Forelimb muscle (tissue), 1 donor: ENCODE results near the gene HSD3B7. TPM values are rescaled to one million over a fixed set of nuclear protein-coding genes. Genes with fewer than 3 reads are reported as not detected.
"Not testable (repeated sequence)": the region's sequence is repeated elsewhere in the genome, so short reads cannot be mapped to it uniquely, and the experiment has no call there.

Source experiments
- DNase-seq: peaks from one replicate; pipeline ENCODE4 v3.0.0-alpha.2; 2013; ENCODE audit warnings: low read depth
- polyA plus RNA-seq: library from polyadenylated mRNA; unstranded; fragments of 120-200 nt; gene quantifications from one replicate; pipeline ENCODE4 v1.2.1, GENCODE V29; 2013; ENCODE audit not compliant: insufficient read length

HSD3B7 gene
- 8.9 TPM for polyA plus RNA-seq

DNA sequence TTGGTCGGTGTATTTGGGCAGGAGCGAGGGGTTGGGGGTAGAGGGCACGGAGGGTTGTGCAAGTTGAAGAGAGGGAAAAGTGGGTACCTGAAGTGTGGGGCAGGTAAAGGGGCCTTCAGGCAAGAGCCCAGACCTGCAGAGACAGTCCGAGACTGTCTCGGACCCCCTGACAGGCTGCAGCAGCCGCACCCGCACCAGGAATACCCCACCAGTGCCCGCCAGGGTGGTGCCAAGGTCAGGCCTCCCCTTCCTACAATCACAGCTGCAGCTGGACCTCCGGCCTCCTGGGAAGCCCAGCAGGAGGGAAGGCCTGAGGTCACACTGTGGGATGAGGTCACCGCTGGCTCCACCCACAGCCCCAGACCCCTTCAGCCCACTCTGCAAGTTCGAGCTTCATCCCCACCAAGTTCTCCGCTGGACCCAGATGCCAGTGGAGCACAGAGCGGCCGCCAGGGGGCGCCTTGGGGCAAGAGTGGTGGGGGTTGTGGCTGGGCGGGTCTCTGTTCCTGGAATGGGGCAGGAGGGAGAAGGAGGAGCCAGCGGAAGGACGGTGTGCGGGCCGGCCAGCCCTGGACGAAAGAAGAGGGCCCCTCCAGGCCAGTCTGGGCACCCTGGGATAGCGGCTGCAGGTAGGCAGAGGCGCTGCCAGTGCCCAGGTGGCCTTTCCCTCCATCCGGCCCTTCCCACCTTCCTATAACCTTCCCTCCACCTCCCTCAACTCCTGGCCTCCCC is at the start of gene HSD3B7:
Gene HSD3B7 (plus strand): TSS at position 539 of the 732 bp plus-strand sequence. CDS start 452 bp downstream, outside the sequence.
- DNase-seq, result no peak

DNA sequence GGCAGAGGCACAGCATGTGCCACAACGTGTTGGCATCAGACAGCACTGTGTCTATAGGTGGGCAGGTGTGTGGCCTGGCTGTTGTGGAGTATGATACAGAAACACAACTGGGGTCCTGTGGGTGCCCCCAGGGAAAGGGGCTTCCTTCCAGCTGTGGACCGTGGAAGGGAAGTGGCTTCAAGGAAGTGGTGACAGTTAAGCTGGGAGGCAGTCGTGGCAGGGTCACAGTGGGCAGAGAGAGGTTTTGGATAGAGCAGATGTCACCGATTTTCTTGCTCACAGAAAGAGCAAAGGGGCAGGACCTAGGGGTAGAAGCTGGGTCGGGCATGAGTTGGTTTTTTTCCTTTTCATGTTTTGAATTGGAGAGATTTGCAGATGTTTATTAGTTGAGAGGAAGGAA is 47.3 kb upstream of the HSD3B7 start:
- DNase-seq, result no peak

DNA sequence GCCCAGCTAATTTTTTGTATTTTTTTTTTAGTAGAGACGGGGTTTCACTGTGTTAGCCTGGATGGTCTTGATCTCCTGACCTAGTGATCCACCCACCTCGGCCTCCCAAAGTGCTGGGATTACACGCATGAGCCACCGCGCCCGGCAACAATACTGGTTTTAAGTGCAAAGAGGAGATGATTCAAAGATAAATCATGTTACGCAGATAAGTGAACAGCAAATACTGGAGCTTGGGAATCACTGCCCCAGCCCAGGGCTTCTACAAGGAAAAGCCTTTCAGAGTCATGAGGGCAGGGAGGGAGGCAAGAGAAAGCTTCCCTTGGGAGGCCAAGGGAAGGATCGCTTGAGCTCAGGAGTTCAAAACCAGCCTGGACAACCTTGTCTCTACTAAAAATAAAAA is 45.4 kb upstream of the HSD3B7 start:
- DNase-seq, result not testable (repeated sequence)

DNA sequence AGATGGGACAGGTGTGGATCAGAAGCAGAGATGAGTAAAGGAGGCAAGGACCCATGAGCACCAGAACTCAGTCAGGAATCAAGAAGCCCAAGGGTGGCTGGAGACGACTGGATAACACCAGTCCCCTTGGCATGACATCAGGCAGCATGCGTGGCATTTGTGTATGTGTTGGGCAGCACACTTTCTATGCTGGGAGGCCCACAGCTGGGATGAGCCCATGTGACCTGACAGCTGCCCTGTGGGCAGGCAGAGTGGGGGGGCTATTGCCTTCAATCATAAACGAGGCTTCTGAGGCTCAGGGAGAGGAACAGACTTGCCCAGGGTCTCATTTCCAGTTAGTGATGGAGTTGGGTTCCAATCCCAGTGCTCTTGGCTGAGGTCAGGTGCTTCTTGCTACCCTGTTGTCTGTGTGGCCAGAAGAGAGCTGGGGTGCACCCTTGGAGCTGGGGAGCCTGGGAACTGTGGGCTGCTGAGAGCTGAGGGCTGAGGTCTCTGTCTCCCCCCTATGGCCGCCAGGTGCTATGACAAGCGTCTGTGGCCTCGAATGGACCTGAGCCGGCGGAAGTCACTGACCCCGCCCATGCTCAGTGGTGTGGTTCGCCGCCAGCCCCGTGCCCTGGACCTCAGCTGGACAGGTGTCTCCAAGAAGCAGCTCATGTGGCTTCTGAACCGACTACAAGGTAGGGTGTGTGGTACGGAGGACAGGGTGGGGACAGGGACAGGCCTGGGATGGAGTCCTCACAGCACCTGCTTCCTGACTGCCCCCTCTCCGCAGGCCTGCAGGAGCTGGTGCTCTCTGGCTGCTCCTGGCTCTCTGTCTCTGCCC is 43.2 kb upstream of the HSD3B7 start:
- no peak for DNase-seq

DNA sequence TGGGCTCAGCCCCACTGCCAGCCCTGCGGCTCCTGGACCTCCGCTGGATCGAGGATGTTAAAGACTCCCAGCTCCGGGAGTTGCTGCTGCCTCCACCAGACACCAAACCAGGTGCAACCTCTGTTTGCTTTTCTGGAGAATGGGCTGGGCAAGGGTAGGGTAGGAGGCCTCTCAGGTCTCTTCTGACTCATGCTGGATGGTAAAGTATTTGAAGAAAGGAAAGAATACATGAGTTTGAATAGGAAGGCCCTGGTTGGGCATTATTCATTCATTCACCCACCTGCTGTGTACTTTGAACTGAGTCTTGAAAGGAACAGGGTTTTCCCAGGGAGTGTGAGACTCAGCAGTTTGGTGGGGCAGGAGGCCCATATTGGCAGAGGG is 42.6 kb upstream of the HSD3B7 start:
- DNase-seq, result no peak

DNA sequence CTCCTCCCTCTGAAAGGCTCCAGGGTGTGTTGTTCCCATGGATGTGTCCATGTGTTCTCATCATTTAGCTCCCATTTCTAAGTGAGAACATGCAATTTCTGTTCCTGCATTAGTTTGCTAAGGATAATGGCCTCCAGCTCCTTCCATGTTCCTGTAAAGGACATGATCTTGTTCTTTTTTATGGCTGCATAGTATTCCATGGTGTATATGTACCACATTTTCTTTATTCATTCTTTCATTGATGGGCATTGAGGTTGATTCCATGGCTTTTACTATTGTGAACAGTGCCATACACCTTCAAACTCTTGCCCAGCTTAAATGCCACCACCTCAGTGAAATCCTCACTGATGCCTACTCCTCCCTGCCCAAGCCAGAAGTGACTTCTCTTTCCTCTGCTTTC is 40.7 kb upstream of the HSD3B7 start:
- no peak for DNase-seq

DNA sequence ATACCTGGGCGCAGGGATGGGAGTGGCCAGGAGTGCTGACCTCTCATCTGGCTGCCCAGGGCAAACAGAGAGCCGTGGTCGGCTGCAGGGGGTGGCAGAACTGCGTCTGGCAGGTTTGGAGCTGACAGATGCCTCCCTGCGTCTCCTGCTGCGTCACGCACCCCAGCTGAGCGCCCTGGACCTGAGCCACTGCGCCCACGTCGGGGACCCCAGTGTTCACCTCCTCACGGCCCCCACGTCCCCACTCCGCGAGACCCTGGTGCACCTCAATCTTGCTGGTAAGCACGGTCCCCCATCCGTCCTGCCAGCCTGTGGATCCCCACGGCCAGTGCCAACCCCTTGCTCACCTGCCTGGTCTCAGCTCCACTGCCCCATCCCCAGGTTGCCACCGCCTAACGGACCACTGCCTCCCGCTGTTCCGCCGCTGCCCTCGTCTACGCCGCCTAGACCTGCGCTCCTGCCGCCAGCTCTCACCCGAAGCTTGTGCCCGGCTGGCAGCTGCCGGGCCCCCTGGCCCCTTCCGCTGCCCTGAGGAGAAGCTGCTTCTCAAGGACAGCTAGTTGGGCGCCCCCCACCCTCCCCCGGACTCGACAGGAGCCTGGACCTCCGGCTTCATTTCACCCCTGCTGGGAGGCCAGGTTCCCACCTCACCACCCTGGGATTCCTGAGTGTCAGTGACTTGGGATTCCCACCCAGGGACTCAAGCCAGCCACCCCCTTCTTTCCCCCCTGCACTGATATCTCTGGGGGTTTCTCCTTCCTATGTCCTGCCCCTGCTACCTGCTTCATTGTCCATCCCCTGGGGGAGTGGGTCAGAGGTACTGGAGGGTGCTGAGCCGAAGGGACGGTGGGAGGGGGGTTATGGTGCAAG is 38.1 kb upstream of the HSD3B7 start:
- no peak for DNase-seq

DNA sequence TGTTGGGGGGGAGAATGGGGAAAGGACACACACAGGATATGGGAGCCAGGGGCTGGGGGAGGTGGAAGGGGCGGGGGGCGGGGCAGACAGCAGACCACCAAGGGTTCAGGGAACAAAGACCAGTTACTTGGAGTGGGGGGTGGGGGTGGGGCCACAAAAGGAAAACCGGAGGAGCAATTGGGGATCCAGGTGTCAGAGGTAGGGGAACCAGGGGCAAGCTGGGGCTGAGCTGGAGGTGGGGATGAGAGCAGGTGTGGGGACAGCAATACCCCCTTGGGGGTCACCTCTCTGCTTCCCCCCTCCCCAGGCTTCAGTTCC is 37.5 kb upstream of the HSD3B7 start:
- no peak for DNase-seq

DNA sequence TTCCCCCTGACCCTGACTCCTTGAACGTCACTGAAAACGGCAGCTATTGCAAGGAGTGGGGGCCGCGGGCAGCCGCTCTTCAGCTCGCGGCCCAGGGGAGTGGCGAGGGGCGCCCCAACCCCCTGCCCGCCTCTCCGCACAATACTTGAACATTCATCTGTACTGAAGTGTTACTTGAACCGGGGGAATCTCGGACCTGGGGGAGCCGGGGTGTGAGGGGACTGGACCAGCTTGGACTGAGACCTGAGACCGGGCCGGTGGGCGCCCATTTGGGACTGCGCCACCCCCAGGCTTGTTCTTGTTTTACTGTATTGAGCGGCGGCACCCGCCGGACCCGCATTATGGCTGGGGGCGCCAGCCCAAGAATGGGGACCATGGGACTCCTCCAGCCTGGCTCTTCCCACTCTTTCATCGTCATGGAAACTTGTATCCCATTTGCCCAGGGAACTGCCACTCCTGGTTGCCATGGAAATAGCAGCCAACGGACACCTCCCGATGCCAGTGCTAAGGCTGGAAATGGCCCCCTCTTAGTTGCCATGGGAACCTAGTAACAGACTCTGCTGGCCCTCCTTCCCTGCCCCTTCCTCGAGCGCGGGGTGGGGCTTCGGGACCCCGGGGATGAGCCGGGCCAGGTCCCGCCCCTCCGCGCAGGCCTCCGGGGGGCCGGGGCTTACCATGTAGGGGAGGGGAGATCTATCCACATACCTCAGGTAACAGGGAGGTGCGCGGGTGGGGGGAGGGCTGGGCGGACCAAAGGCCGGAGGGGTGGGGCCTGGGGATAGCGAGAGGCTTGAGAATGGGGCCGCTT is 36.9 kb upstream of the HSD3B7 start:
- DNase-seq, result peak; percentile 91

DNA sequence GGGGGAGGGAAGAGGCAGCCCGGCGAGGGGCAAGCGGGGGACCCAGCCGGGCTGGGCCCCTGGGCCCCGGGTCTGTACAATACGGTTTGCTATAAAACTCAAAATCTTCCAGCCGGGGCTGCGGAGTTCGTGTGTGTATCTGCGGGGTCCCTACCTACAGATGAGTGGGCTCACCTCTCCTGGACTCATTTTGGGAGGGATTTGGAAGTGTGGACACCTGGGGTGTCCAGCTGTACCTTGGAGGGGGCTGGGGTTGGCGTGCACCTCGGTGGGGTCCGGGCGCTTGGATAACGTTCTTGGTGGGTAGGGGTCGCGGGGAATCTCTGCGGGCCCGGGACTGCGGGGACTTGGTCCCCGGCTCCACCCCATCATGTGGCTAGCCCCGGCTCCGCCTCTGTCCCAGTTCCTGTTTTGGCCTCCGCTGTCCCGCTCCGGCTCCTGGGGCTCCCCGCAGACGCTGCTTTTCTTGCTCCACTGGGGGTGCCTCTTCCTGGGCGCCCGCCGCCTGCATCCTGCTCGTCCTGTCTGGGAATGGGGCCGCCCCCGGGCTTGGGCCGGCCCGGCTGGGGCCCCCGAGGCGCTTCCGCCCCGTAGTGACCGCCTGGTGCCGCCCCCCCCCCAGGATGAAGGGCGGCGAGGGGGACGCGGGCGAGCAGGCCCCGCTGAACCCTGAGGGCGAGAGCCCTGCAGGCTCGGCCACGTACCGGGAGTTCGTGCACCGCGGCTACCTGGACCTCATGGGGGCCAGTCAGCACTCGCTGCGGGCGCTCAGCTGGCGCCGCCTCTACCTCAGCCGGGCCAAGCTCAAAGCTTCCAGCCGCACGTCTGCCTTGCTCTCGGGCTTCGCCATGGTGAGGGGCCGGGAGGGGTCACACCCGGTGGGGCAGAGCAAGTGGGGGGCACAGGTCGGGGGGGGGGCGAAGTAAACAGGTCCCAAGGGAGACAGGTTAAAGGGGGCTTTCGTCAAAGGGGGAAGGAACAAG is 36.0 kb upstream of the HSD3B7 start, which contains the start of gene ORAI3:
Gene ORAI3 (plus strand): TSS at position 402 of the 983 bp plus-strand sequence. CDS start 222 bp downstream, at position 624.
- no peak for DNase-seq

DNA sequence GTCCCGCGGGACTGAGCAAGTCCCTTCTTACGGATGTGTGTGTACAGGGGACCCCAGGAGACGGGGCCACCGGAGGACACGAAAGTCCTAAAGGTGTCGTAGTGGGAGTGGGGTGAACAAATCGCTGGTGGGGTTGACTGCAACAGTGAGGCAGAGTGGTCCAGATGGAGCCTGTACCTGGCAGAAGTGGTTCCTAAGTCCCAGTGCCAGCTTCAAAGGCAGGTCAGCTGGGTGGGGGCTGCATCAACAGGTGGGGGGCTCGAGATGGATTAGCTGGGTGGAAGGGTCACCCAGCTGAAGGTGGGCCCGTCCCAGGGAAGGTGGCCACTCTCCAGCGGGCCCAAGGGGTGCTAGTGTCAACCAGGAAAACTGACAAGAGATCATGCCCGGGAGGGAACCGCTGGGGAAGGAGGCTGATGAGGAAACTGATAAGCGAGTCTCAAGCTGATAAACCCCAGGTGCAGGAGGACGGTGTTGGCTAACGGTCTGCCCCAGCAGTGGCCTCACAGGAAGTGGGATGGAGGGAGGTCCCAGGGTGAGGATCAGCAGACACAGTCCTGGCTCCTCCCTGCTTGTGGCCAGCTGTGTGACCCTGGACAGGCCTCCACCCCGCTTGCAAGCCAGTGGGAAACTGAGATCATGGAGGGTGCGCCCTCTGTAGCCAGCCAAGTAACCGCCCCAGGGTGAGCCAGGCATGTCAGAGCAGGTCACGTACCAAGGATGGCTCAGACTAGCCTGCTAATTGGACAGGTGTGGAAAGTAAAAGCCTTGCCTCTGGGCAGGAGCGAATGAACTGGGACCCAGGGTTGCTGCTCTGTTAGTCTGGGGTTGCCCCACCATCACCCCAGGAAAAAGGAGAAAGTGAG is 35.1 kb upstream of the HSD3B7 start:
- DNase-seq, result no peak

DNA sequence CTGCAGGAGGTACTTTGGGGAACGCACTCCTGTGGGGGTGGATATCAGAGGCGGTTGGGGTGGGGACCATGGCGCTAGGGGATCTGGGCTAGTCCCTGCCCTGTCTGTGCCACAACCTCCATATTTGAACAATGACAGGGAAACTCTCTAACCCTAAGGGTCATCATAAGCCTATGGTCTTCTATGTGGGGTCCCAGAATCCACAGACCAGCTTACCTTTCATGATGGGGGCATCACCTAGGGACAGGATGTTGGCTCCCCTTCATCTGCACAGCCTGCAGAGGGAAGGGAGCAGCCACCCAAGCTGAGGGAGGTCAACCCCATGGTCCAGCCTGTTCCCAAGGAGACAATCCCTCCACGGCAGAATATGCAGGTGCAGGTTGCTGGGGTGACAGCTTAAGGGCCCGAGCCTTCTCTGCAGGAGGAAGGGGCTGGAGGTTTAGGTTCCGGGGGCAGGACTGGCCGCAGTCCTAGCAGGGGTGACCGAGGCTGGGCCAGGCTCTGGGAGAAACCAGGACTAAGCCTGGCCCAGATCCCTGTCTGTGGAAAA is 34.4 kb upstream of the HSD3B7 start:
- no peak for DNase-seq

DNA sequence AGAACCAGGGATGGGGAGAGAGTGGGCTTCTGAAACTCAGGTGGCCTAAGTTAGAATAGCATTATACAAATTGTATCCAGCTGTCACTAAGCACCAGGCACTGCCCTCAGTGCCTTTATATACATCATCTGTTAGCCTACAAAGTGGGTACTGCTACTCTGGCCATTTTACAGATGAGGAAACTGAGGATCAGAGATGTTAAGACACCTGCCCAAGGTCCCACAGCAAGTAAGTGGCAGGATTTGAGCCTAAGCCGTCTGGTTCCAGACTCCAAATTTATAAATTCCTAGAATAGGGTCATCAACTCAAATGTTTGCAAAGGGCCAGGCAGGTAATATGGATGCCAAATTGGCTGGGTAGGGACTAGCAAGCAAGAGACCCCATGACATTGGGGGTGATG is 33.8 kb upstream of the HSD3B7 start:
- DNase-seq, result no peak

DNA sequence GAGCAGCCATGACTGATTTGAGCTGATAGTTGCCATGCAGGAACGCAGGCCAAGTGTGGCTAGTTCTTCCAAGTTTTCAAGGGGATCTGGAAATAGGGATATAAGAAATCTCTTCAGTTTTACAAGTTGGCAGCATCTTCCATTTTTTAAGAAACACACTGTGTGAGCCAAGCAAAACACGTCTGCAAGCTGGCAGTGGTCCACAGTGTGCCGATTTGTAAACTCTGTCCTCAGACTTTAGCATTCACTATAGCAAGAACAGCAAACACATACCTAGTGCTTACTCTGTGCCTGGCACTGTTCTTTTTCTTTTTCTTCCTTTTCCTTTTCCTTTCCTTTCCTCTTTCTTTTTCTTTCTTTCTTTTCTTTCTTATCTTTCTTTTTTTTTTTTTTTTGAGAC is 33.3 kb upstream of the HSD3B7 start:
- DNase-seq, result no peak

DNA sequence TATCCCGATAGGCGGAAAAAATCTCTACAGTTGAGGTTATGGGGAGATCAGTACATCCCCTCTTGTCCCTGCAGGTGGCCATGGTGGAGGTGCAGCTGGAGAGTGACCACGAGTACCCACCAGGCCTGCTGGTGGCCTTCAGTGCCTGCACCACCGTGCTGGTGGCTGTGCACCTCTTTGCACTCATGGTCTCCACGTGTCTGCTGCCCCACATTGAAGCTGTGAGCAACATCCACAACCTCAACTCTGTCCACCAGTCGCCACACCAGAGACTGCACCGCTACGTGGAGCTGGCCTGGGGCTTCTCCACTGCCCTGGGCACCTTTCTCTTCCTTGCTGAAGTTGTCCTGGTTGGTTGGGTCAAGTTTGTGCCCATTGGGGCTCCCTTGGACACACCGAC is 31.9 kb upstream of the HSD3B7 start:
- DNase-seq, result no peak

DNA sequence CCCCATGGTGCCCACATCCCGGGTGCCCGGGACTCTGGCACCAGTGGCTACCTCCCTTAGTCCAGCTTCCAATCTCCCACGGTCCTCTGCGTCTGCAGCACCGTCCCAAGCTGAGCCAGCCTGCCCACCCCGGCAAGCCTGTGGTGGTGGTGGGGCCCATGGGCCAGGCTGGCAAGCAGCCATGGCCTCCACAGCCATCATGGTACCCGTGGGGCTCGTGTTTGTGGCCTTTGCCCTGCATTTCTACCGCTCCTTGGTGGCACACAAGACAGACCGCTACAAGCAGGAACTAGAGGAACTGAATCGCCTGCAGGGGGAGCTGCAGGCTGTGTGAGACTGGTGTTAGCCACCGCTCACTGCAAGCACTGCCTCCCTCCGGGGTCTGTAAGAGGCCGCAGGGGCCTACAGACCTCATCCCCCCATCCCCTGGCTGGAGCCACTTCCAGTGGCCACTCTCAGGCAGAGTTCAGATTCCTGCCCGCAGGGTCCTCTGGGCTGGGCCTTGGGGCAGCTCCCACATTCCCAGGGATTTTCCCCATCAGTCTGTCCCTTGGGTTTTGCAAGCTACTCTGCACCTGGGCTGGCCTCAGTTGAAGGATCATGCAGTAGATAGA is 31.4 kb upstream of the HSD3B7 start:
- no peak for DNase-seq

DNA sequence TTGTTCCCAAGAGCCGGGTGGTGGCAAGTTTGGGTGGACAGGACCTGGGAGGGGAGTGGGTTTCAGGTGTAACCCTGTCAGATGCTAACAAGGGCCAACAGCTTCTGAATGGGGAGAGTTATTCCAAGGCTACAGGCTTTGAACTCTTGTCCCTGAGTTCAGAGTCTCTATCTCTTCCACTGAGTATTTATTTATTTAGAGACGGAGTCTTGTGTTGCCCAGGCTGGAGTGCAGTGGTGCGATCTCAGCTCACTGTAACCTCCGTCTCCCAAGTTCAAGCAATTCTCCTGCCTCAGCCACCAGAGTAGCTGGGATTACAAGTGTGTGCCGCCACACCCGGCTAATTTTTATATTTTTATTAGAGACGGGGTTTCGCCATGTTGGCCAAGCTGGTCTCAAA is 30.0 kb upstream of the HSD3B7 start:
- no peak for DNase-seq
